Kasumi-1 (cell line): ENCODE results near the gene ACTC1.

Experiments
- DNase-seq, 2 experiments: peaks; one replicate each; lab custom pipeline; 2025; lab: John Stamatoyannopoulos, UW

The ACTC1 gene

GRCh38 chr15:34799149-34800101 lies 4.1 kb upstream of the ACTC1 start:
- DNase-seq = no peak

- DNase-seq = no peak
Observed at GRCh38 chr15:34796847-34797435, 1.6 kb upstream of the ACTC1 start.

GRCh38 chr15:34794590-34795206 lies 651 bp downstream of the ACTC1 start:
- DNase-seq = no peak

GRCh38 chr15:34793901-34794300 lies 1.4 kb downstream of the ACTC1 start:
- DNase-seq = no peak

- no peak for DNase-seq
Observed at GRCh38 chr15:34793071-34793470, 2.3 kb downstream of the ACTC1 start.

GRCh38 chr15:34791701-34792100 lies 3.6 kb downstream of the ACTC1 start:
- DNase-seq = no peak

GRCh38 chr15:34790121-34790520 lies 5.2 kb downstream of the ACTC1 start:
- no peak for DNase-seq

GRCh38 chr15:34789326-34789725 lies 6.0 kb downstream of the ACTC1 start:
- no peak for DNase-seq

GRCh38 chr15:34786206-34786605 lies 9.1 kb downstream of the ACTC1 start:
- no peak for DNase-seq

GRCh38 chr15:34783991-34784390 lies 11.4 kb downstream of the ACTC1 start:
- DNase-seq = no peak

- DNase-seq = no peak
Observed at GRCh38 chr15:34783431-34783830, 11.9 kb downstream of the ACTC1 start.

- DNase-seq = no peak
Observed at GRCh38 chr15:34782901-34783300, 12.4 kb downstream of the ACTC1 start.

- DNase-seq = no peak
Observed at GRCh38 chr15:34780725-34781124, 14.6 kb downstream of the ACTC1 start.

GRCh38 chr15:34776606-34777105 lies 18.7 kb downstream of the ACTC1 start:
- no peak for DNase-seq

- DNase-seq = no peak
Observed at GRCh38 chr15:34773917-34774316, 21.4 kb downstream of the ACTC1 start.

- no peak for DNase-seq
Observed at GRCh38 chr15:34773013-34773412, 22.3 kb downstream of the ACTC1 start.

- DNase-seq = no peak
Observed at GRCh38 chr15:34772312-34772711, 23.0 kb downstream of the ACTC1 start.

GRCh38 chr15:34769711-34770110 lies 25.6 kb downstream of the ACTC1 start:
- no peak for DNase-seq

- no peak for DNase-seq
Observed at GRCh38 chr15:34768530-34768929, 26.8 kb downstream of the ACTC1 start.

GRCh38 chr15:34765741-34766140 lies 29.6 kb downstream of the ACTC1 start:
- DNase-seq = no peak

- DNase-seq = no peak
Observed at GRCh38 chr15:34760909-34761308, 34.4 kb downstream of the ACTC1 start.

- no peak for DNase-seq
Observed at GRCh38 chr15:34759992-34760391, 35.4 kb downstream of the ACTC1 start.

- no peak for DNase-seq
Observed at GRCh38 chr15:34759347-34759746, 36.0 kb downstream of the ACTC1 start.
